ENCODE results near the gene TAS1R3. TPM values are rescaled to one million over a fixed set of nuclear protein-coding genes. Genes with fewer than 3 reads are reported as not detected.

TAS1R3 gene
- total RNA-seq, 4 donors from 2014 or later = 0.21 to 1.2 (median 0.63) TPM

- Histone ChIP-seq H3K27me3 (no peaks in the 10 kb centered on the region), H3K36me3 (peaks cover 0 to 57% (median 7%) of the 10 kb centered on the region in 3 donors), H3K4me3 (no peak overlapping the region), H3K27ac (peak overlapping the region in 3 of 4 donors; percentile 6 to 80 (median 58)), H3K9me3 (no peaks in the 10 kb centered on the region), H3K4me1 (peaks cover 0 to 68% (median 22%) of the 10 kb centered on the region in 4 donors)
- WGBS, 2 donors = 82 to 88% methylated on average over 32 to 36 of the region's 36 CpGs
- TF ChIP-seq POLR2A (IDR thresholded peaks at IDR 0.05) (no peak), EP300 (IDR thresholded peaks at IDR 0.05) (no peak)
- DNase-seq (ENCODE audit: low spot score in 2 of 2) = no peak
These were observed 12.1 kb upstream of the TAS1R3 start for GRCh38 chr1:1318777-1319645.

GRCh38 chr1:1319646-1319941, 11.5 kb upstream of the TAS1R3 start:
- DNase-seq (ENCODE audit: low spot score in 2 of 2) = no peak
- WGBS, 2 donors = 90 to 95% methylated on average over 13 of the region's 13 CpGs
- H3K4me1 ChIP-seq = peaks cover 0 to 68% (median 22%) of the 10 kb centered on the region in 4 donors
- peaks cover 0 to 51% (median 7%) of the 10 kb centered on the region in 3 donors for H3K36me3 ChIP-seq
- no peak for TF ChIP-seq CTCF (IDR thresholded peaks at IDR 0.05)
- no peak for TF ChIP-seq POLR2A (IDR thresholded peaks at IDR 0.05)
- no peak for TF ChIP-seq EP300 (IDR thresholded peaks at IDR 0.05)
- peak overlapping the region in 1 of 4 donors; percentile 58 for H3K27ac ChIP-seq
- no peaks in the 10 kb centered on the region for H3K27me3 ChIP-seq
- no peak overlapping the region for H3K4me3 ChIP-seq
- no peaks in the 10 kb centered on the region for H3K9me3 ChIP-seq

- Histone ChIP-seq H3K27me3 (no peaks in the 10 kb centered on the region), H3K27ac (peak overlapping the region in 2 of 4 donors; percentile 10 to 58), H3K36me3 (peaks cover 0 to 43% (median 7%) of the 10 kb centered on the region in 3 donors), H3K4me3 (no peak overlapping the region), H3K4me1 (peaks cover 0 to 78% (median 30%) of the 10 kb centered on the region in 4 donors), H3K9me3 (no peaks in the 10 kb centered on the region)
- WGBS, 2 donors = 50 to 68% methylated on average over 13 to 14 of the region's 23 CpGs
- DNase-seq (ENCODE audit: low spot score in 2 of 2) = no peak
- TF ChIP-seq EP300 (IDR thresholded peaks at IDR 0.05) (no peak), POLR2A (IDR thresholded peaks at IDR 0.05) (no peak), CTCF (IDR thresholded peaks at IDR 0.05) (no peak)
These were observed 10.2 kb upstream of the TAS1R3 start for GRCh38 chr1:1320666-1321448.

- Histone ChIP-seq H3K9me3 (no peaks in the 10 kb centered on the region), H3K36me3 (peaks cover 0 to 45% (median 7%) of the 10 kb centered on the region in 3 donors), H3K27me3 (no peaks in the 10 kb centered on the region), H3K27ac (no peak overlapping the region), H3K4me3 (no peak overlapping the region), H3K4me1 (peaks cover 0 to 84% (median 33%) of the 10 kb centered on the region in 4 donors)
- DNase-seq (ENCODE audit: low spot score in 2 of 2) = no peak
- WGBS, 2 donors = 88 to 93% methylated on average over 8 of the region's 8 CpGs
- TF ChIP-seq POLR2A (IDR thresholded peaks at IDR 0.05) (no peak), EP300 (IDR thresholded peaks at IDR 0.05) (no peak), CTCF (IDR thresholded peaks at IDR 0.05) (no peak)
These were observed 9.6 kb upstream of the TAS1R3 start for GRCh38 chr1:1321477-1321876.

GRCh38 chr1:1322418-1322817, 8.7 kb upstream of the TAS1R3 start:
- no peak for DNase-seq (ENCODE audit: low spot score in 2 of 2)
- H3K4me1 ChIP-seq = peaks cover 0 to 85% (median 33%) of the 10 kb centered on the region in 4 donors
- no peak overlapping the region for H3K4me3 ChIP-seq
- no peaks in the 10 kb centered on the region for H3K27me3 ChIP-seq
- H3K9me3 ChIP-seq = no peaks in the 10 kb centered on the region
- TF ChIP-seq CTCF (IDR thresholded peaks at IDR 0.05) (no peak), EP300 (IDR thresholded peaks at IDR 0.05) (no peak), POLR2A (IDR thresholded peaks at IDR 0.05) (no peak)
- peaks cover 0 to 47% (median 12%) of the 10 kb centered on the region in 3 donors for H3K36me3 ChIP-seq
- WGBS, 2 donors = 81 to 83% methylated on average over 8 to 9 of the region's 14 CpGs
- H3K27ac ChIP-seq = no peak overlapping the region
